Measurements from ENCODE around the gene ACOX1. TPM values are rescaled to one million over a fixed set of nuclear protein-coding genes. Genes with fewer than 3 reads are reported as not detected.

The ACOX1 gene
- polyA plus RNA-seq, 3 donors = 21.6 to 49.7 (median 49.2) TPM

DNA sequence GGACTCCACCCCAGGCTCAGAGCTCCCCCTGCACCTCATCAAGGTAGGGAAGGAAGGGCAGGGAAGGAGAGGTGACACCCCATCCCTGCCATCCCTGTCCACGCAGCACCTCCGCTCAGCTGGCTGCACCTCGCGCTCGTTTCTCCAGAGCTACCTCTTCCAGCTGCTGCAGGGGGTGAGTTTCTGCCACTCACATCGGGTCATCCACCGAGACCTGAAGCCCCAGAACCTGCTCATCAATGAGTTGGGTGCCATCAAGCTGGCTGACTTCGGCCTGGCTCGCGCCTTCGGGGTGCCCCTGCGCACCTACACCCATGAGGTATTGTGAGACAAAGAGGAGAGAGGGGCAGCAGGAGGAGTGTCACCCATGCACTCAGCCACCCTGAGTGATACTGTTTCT lies 23.1 kb upstream of the ACOX1 start:
- Histone ChIP-seq H3K9ac (ENCODE audit: insufficient read depth, low read length, poor library complexity, severe bottlenecking) (no peak overlapping the region), H3K9me3 (replicated peaks in 1 of 2; ENCODE audit: control insufficient read depth in 1 of 2, insufficient read depth in 1 of 2, low read length in 2 of 2) (no peaks in the 10 kb centered on the region), H3K4me3 (replicated peaks in 1 of 3; ENCODE audit: low read depth in 2 of 3, low read length in 3 of 3) (no peak overlapping the region), H3K36me3 (replicated peaks in 1 of 2; ENCODE audit: control insufficient read depth in 1 of 2, insufficient read depth in 2 of 2, low read length in 2 of 2) (peaks cover 7 to 41% of the 10 kb centered on the region in 2 donors), H3K27ac (ENCODE audit: low read depth in 1 of 2, low read length in 2 of 2) (no peak overlapping the region), H3K4me1 (ENCODE audit: control insufficient read depth in 1 of 2, insufficient read depth in 2 of 2, low read length in 2 of 2) (peaks cover 13 to 14% of the 10 kb centered on the region in 2 donors), H3K79me2 (ENCODE audit: insufficient read depth, low read length) (no peaks in the 10 kb centered on the region), H4K20me1 (ENCODE audit: insufficient read depth, low read length) (no peaks in the 10 kb centered on the region), H3K4me2 (replicated peaks; ENCODE audit: extremely low read depth, low read length, poor library complexity, severe bottlenecking) (no peak overlapping the region), H3K27me3 (ENCODE audit: control insufficient read depth in 2 of 2, insufficient read depth in 2 of 2, low read length in 2 of 2) (no peaks in the 10 kb centered on the region), H2AFZ (ENCODE audit: insufficient read depth, low read depth, low read length, poor library complexity, severe bottlenecking) (no peak overlapping the region)
- Mint-ChIP-seq H3K27ac (peak overlapping the region in 1 of 7 donors; percentile 7), H3K4me1 (peaks cover 13% of the 10 kb centered on the region), H3K9me3 (no peaks in the 10 kb centered on the region), H3K36me3 (peaks cover 30 to 59% of the 10 kb centered on the region in 2 donors), H3K27me3 (ENCODE audit: low read depth in 3 of 3) (no peaks in the 10 kb centered on the region), H3K4me3 (no peak overlapping the region)
- TF ChIP-seq, protein P1, sequence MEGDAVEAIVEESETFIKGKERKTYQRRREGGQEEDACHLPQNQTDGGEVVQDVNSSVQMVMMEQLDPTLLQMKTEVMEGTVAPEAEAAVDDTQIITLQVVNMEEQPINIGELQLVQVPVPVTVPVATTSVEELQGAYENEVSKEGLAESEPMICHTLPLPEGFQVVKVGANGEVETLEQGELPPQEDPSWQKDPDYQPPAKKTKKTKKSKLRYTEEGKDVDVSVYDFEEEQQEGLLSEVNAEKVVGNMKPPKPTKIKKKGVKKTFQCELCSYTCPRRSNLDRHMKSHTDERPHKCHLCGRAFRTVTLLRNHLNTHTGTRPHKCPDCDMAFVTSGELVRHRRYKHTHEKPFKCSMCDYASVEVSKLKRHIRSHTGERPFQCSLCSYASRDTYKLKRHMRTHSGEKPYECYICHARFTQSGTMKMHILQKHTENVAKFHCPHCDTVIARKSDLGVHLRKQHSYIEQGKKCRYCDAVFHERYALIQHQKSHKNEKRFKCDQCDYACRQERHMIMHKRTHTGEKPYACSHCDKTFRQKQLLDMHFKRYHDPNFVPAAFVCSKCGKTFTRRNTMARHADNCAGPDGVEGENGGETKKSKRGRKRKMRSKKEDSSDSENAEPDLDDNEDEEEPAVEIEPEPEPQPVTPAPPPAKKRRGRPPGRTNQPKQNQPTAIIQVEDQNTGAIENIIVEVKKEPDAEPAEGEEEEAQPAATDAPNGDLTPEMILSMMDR (IDR thresholded peaks at IDR 0.05) = no peak
- no peak for DNase-seq
- WGBS (ENCODE audit: insufficient coverage) = over 99% methylated on average over 10 of the region's 12 CpGs
- intact Hi-C loops (cut with micrococcal nuclease) = no loop called here

DNA sequence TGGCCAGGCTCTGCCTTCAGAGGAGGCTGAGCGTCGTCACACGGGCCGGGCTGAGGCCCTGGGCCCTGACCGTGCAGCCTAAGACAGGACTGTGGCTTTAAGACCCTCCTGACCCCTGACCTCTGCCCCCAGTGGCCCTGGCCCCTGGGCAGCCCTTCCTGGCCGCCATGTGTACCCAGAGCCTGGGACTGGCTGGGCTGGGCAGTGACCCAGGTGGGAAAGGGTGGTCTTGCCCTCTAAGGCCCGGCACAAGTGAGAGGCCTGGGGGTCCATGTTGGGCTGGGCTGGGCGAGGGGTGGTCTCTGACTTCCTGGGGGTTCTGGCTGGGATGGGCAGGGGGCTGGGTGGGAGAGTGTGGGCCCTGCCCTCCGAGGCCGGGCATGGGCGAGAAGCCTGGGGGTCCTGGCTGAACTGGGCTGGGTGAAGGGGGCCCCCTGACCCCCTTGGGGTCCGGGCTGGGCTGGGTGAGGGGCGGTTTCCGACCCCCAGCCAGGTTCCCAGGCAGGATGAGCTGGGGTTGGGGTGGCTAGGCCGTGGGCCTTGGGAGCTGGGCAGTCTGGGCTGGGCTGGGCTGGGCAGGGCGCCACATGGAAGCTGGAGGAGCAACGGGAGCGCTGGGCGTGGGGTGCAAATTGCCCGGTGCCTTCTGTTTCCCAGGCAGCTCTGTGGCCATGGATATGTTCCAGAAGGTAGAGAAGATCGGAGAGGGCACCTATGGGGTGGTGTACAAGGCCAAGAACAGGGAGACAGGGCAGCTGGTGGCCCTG lies 22.0 kb upstream of the ACOX1 start, which contains the start of gene CDK3:
Gene CDK3 (plus strand): TSS at position 101 of the 767 bp plus-strand sequence. CDS start 571 bp downstream, at position 672.
- Mint-ChIP-seq H3K4me3 (no peak within 1 kb of the TSS), H3K36me3 (peaks cover 30 to 51% of the 10 kb centered on the region in 2 donors), H3K27ac (peak within 1 kb of the TSS in 3 of 7 donors; percentile 6 to 23 (median 14)), H3K4me1 (peaks cover 20% of the 10 kb centered on the region), H3K9me3 (no peaks in the 10 kb centered on the region), H3K27me3 (ENCODE audit: low read depth in 3 of 3) (peaks cover 0 to 2% (median 0%) of the 10 kb centered on the region in 3 donors)
- Histone ChIP-seq H3K36me3 (replicated peaks in 1 of 2; ENCODE audit: control insufficient read depth in 1 of 2, insufficient read depth in 2 of 2, low read length in 2 of 2) (peaks cover 7 to 41% of the 10 kb centered on the region in 2 donors), H3K9me3 (replicated peaks in 1 of 2; ENCODE audit: control insufficient read depth in 1 of 2, insufficient read depth in 1 of 2, low read length in 2 of 2) (no peaks in the 10 kb centered on the region), H3K4me2 (replicated peaks; ENCODE audit: extremely low read depth, low read length, poor library complexity, severe bottlenecking) (no peak within 1 kb of the TSS), H3K9ac (ENCODE audit: insufficient read depth, low read length, poor library complexity, severe bottlenecking) (no peak within 1 kb of the TSS), H3K4me1 (ENCODE audit: control insufficient read depth in 1 of 2, insufficient read depth in 2 of 2, low read length in 2 of 2) (peaks cover 21 to 24% of the 10 kb centered on the region in 2 donors), H4K20me1 (ENCODE audit: insufficient read depth, low read length) (no peaks in the 10 kb centered on the region), H3K4me3 (replicated peaks in 1 of 3; ENCODE audit: low read depth in 2 of 3, low read length in 3 of 3) (no peak within 1 kb of the TSS), H2AFZ (ENCODE audit: insufficient read depth, low read depth, low read length, poor library complexity, severe bottlenecking) (no peak within 1 kb of the TSS), H3K27ac (ENCODE audit: low read depth in 1 of 2, low read length in 2 of 2) (no peak within 1 kb of the TSS), H3K27me3 (ENCODE audit: control insufficient read depth in 2 of 2, insufficient read depth in 2 of 2, low read length in 2 of 2) (no peaks in the 10 kb centered on the region), H3K79me2 (ENCODE audit: insufficient read depth, low read length) (no peaks in the 10 kb centered on the region)
- WGBS (ENCODE audit: insufficient coverage) = 93% methylated on average over 18 of the region's 21 CpGs
- TF ChIP-seq, protein P1 (IDR thresholded peaks at IDR 0.05) = peak; percentile 71
- intact Hi-C loops (cut with micrococcal nuclease) = no loop called here
- DNase-seq = no peak
